HepG2 (cell line): ENCODE results near the gene MSMB. TPM values are rescaled to one million over a fixed set of nuclear protein-coding genes. Genes with fewer than 3 reads are reported as not detected.
A peak's percentile ranks its signal among the peaks of the same experiment; 100 is the strongest.

Source experiments
- ATAC-seq: fragments of 200-7000 bp; cut with Tn5 transposase; 3 replicates; pipeline ENCODE4 v1.9.1; 2020; ENCODE audit warnings: mild to moderate bottlenecking, moderate library complexity
- BruUV-seq: library from RNA; stranded (reverse); fragments of 400-500 nt; replicated peaks from 2 replicates; lab custom pipeline; 2021; lab: Mats Ljungman, UMichigan
- CTCF ChIA-PET: fragments of 300-600 bp; formaldehyde crosslinking; extraction: SDS; loops from one replicate; lab custom pipeline; 2021; ENCODE audit warnings: low total read pairs, inconsistent platforms, low intra/inter-chr PET ratio; lab: Yijun Ruan, JAX
- POLR2A ChIA-PET: fragments of 350-600 bp; sonication (Branson Sonifier 250); formaldehyde crosslinking; loops from one replicate; lab custom pipeline; 2020; ENCODE audit warnings: antibody characterized with exemption, inconsistent platforms; lab: Yijun Ruan, JAX
- DNase-seq: peaks from one replicate; pipeline ENCODE4 v3.0.0-alpha.2; 2015; ENCODE audit warnings: low spot score
- FAIRE-seq: peaks from 3 replicates; lab custom pipeline; 2011; peaks lifted over from hg19 to GRCh38; lab: Jason Lieb, UNC
- H2AFZ ChIP-seq: one replicate; pipeline ENCODE4 v1.6.1; 2011; ENCODE audit warnings: low read length, inconsistent platforms
- H3K27ac ChIP-seq: fragments of 300-600 bp; 3 replicates; pipeline ENCODE4 v1.8.0; 2011; ENCODE audit warnings: mixed run types, mild to moderate bottlenecking, mixed read lengths, low read length, inconsistent platforms; ENCODE audit not compliant: insufficient read depth; ENCODE audit errors: extremely low read length
- H3K27me3 ChIP-seq, 2 experiments: fragments of 200-600 bp in 1 of 2; 2 replicates in 1 of 2; 3 replicates in 1 of 2; pipeline versions ENCODE4 v1.6.0 to v1.8.0; 2011; ENCODE audit warnings: low read length in 2 of 2, mild to moderate bottlenecking in 2 of 2, moderate library complexity in 2 of 2, inconsistent platforms in 1 of 2; ENCODE audit not compliant: insufficient read depth in 2 of 2, control insufficient read depth in 1 of 2
- H3K36me3 ChIP-seq, 2 experiments: fragments of 200-600 bp in 1 of 2; replicated peaks in 1 of 2; 2 replicates in 1 of 2; 3 replicates in 1 of 2; pipeline versions ENCODE4 v1.5.1 to v1.8.0; 2011; ENCODE audit warnings: low read length in 2 of 2, inconsistent platforms in 1 of 2; ENCODE audit not compliant: insufficient read depth in 2 of 2, control insufficient read depth in 1 of 2
- H3K4me1 ChIP-seq: 2 replicates; pipeline ENCODE4 v1.5.1; 2012; ENCODE audit warnings: low read length, inconsistent platforms; ENCODE audit not compliant: insufficient read depth
- H3K4me2 ChIP-seq: 2 replicates; pipeline ENCODE4 v1.6.0; 2011; ENCODE audit warnings: low read depth, low read length, inconsistent platforms
- H3K4me3 ChIP-seq, 3 experiments: fragments of 200-600 bp in 1 of 3; sonication (generic), shearing (Covaris generic) in 1 of 3; replicated peaks in 1 of 3; 2 replicates each; pipeline ENCODE4 v1.5.1; 2011 to 2016; ENCODE audit warnings: low read length in 3 of 3, inconsistent platforms in 2 of 3, low read depth in 2 of 3, mild to moderate bottlenecking in 2 of 3, control low read depth in 1 of 3, mixed read lengths in 1 of 3; ENCODE audit not compliant: insufficient read depth in 1 of 3
- H3K79me2 ChIP-seq: one replicate; pipeline ENCODE4 v1.6.1; 2011; ENCODE audit warnings: low read length, inconsistent platforms; ENCODE audit not compliant: insufficient read depth
- H3K9ac ChIP-seq: 2 replicates; pipeline ENCODE4 v1.6.0; 2011; ENCODE audit warnings: mild to moderate bottlenecking, low read depth, low read length, inconsistent platforms; ENCODE audit not compliant: insufficient read depth
- H3K9me3 ChIP-seq: 2 replicates; pipeline ENCODE4 v1.5.1; 2012; ENCODE audit warnings: mild to moderate bottlenecking, low read length
- H4K20me1 ChIP-seq: 2 replicates; pipeline ENCODE4 v1.6.0; 2011; ENCODE audit warnings: inconsistent platforms, mild to moderate bottlenecking, low read length, moderate library complexity; ENCODE audit not compliant: insufficient read depth
- BRD4 ChIP-seq: sonication (generic); formaldehyde crosslinking; IDR thresholded peaks from 2 replicates; pipeline ENCODE4 v1.4.0; 2020; ENCODE audit warnings: missing genetic modification reagents
- CHCHD3 ChIP-seq: sonication (generic); formaldehyde crosslinking; IDR thresholded peaks from 2 replicates; pipeline ENCODE4 v1.8.0; 2022; ENCODE audit warnings: mild to moderate bottlenecking, missing genetic modification reagents, moderate library complexity
- FOXO4 ChIP-seq: sonication (generic); formaldehyde crosslinking; conservative IDR thresholded peaks from 2 replicates; pipeline ENCODE4 v1.8.1; 2023; ENCODE audit warnings: missing genetic modification reagents
- GTF3A ChIP-seq: sonication (generic); formaldehyde crosslinking; conservative IDR thresholded peaks from 2 replicates; pipeline ENCODE4 v1.4.0; 2020; ENCODE audit warnings: mild to moderate bottlenecking, missing genetic modification reagents
- HNRNPK ChIP-seq: fragments of 200-400 bp; formaldehyde crosslinking; IDR thresholded peaks from 2 replicates; pipeline ENCODE4 v1.6.1; 2018; ENCODE audit warnings: low read length, low read depth, moderate library complexity, mild to moderate bottlenecking; ENCODE audit not compliant: poor library complexity, severe bottlenecking
- JARID2 ChIP-seq: sonication (generic); formaldehyde crosslinking; IDR thresholded peaks from 2 replicates; pipeline ENCODE4 v1.8.1; 2023; ENCODE audit warnings: missing genetic modification reagents, inconsistent platforms; ENCODE audit not compliant: insufficient replicate concordance
- MED1 ChIP-seq: sonication (generic); formaldehyde crosslinking; IDR thresholded peaks from 2 replicates; pipeline ENCODE4 v1.4.0; 2020; ENCODE audit warnings: missing genetic modification reagents
- NKX3-1 ChIP-seq: sonication (generic); formaldehyde crosslinking; IDR thresholded peaks from 2 replicates; pipeline ENCODE4 v1.5.0; 2020; ENCODE audit warnings: missing genetic modification reagents
- NR2C2 ChIP-seq: sonication (generic); formaldehyde crosslinking; IDR thresholded peaks from 2 replicates; pipeline ENCODE4 v1.4.0; 2020; ENCODE audit warnings: missing genetic modification reagents, mild to moderate bottlenecking, moderate library complexity, borderline replicate concordance
- PITX1 ChIP-seq: sonication (generic); formaldehyde crosslinking; IDR thresholded peaks from 2 replicates; pipeline ENCODE4 v1.5.1; 2020; ENCODE audit warnings: mild to moderate bottlenecking, missing genetic modification reagents
- POLR2AphosphoS2 ChIP-seq: IDR thresholded peaks from 2 replicates; pipeline ENCODE4 v1.6.1; 2011; ENCODE audit warnings: low read depth, low read length, improper control_type of control experiment
- RARA ChIP-seq: IDR thresholded peaks from 2 replicates; pipeline ENCODE4 v1.6.1; 2016; ENCODE audit warnings: missing genetic modification reagents, missing compliant biosample characterization
- RFX5 ChIP-seq: IDR thresholded peaks from 2 replicates; pipeline ENCODE4 v1.6.1; 2011; ENCODE audit warnings: low read depth, low read length, improper control_type of control experiment
- SOX5 ChIP-seq: IDR thresholded peaks from 2 replicates; pipeline ENCODE4 v1.6.1; 2016; ENCODE audit warnings: borderline replicate concordance
- SUZ12 ChIP-seq: fragments of 150-350 bp; IDR thresholded peaks from 2 replicates; pipeline ENCODE4 v1.6.1; 2014; ENCODE audit warnings: low read depth, low read length
- TCF12 ChIP-seq, 2 experiments: fragments of 450-650 bp in 1 of 2; sonication (generic) in 1 of 2; formaldehyde crosslinking in 1 of 2; IDR thresholded peaks; 2 replicates each; pipeline versions ENCODE4 v1.6.1 to v1.8.0; 2017 to 2022; ENCODE audit warnings: antibody characterized with exemption in 1 of 2, mild to moderate bottlenecking in 1 of 2, missing genetic modification reagents in 1 of 2, moderate library complexity in 1 of 2
- U2AF2 ChIP-seq: fragments of 200-400 bp; formaldehyde crosslinking; IDR thresholded peaks from 2 replicates; pipeline ENCODE4 v1.6.1; 2017; ENCODE audit warnings: low read depth, mild to moderate bottlenecking, low read length
- ZFP41 ChIP-seq: sonication (generic); formaldehyde crosslinking; IDR thresholded peaks from 2 replicates; pipeline ENCODE4 v1.4.0; 2020; ENCODE audit warnings: mild to moderate bottlenecking, missing genetic modification reagents, borderline replicate concordance
- ZFP91 ChIP-seq: sonication (generic); formaldehyde crosslinking; IDR thresholded peaks from 2 replicates; pipeline ENCODE4 v1.9.0; 2022; ENCODE audit warnings: missing genetic modification reagents, mild to moderate bottlenecking, borderline replicate concordance
- ZNF558 ChIP-seq: sonication (generic); formaldehyde crosslinking; IDR thresholded peaks from 2 replicates; pipeline ENCODE4 v1.9.0; 2022; ENCODE audit warnings: mild to moderate bottlenecking, missing genetic modification reagents, borderline replicate concordance
- ZZZ3 ChIP-seq: sonication (generic); formaldehyde crosslinking; IDR thresholded peaks from 2 replicates; pipeline ENCODE4 v1.4.0; 2020; ENCODE audit warnings: missing genetic modification reagents, mild to moderate bottlenecking, borderline replicate concordance
- WGBS: methylation state at CpG from one replicate; pipeline ENCODE4 v1.1.6; 2017; ENCODE audit warnings: low lambda C conversion rate; 5-methylcytosine and 5-hydroxymethylcytosine counted together
- in situ Hi-C: cut with HindIII; loops from 2 replicates; pipeline ENCODE4 v1.10.0; 2017; ENCODE audit warnings: low pct_unique_long_range_greater_than_20kb; ENCODE audit not compliant: extremely low pct_ligation_motif_present
- intact Hi-C: fragments of 100-400 bp; cut with micrococcal nuclease; formaldehyde crosslinking; loops from one replicate; pipeline ENCODE4 v1.10.0; 2022; ENCODE audit not compliant: unreplicated experiment
- polyA plus RNA-seq, 8 experiments: library from polyadenylated mRNA; depleted of rRNA in 3 of 8; stranded (reverse) in 7 of 8; unstranded in 1 of 8; fragments of >200 nt; fragmentation: Illumina TruSeq in 4 of 8; extraction: Trizol in 4 of 8; gene quantifications; 2 replicates each; pipeline versions ENCODE4 v1.2.1 to v1.2.3, GENCODE V29; 2011 to 2016; ENCODE audit warnings: low read depth in 4 of 8, missing spikeins in 1 of 8, mixed read lengths in 1 of 8; ENCODE audit not compliant: insufficient read depth in 1 of 8
- total RNA-seq, 5 experiments: library from RNA; depleted of rRNA; stranded (reverse); fragments of >200 nt; fragmentation: Illumina TruSeq; extraction: Trizol; gene quantifications; 2 replicates each; pipeline ENCODE4 v1.2.3, GENCODE V29; 2016; ENCODE audit warnings: low read depth in 1 of 5
- TF ChIP-seq, protein P1 (sequence below): sonication (generic); formaldehyde crosslinking; IDR thresholded peaks from 2 replicates; pipeline ENCODE4 v1.4.0; 2020; ENCODE audit warnings: missing genetic modification reagents

The MSMB gene
- total and polyA plus RNA-seq, 2 of the 13 experiments (the other 11 are each of a cell fraction or from before 2014, with no cell fraction given) = 0.84 TPM; not detected in 1

- Histone ChIP-seq H3K79me2 (peaks cover 96% of the 10 kb centered on the region), H3K27me3 (no peaks in the 10 kb centered on the region; a peak in 1 of 5 replicates), H4K20me1 (peaks cover 96% of the 10 kb centered on the region), H3K27ac (peak overlapping the region; percentile 86), H2AFZ (no peak overlapping the region), H3K4me1 (peaks cover 69% of the 10 kb centered on the region), H3K4me3 (peak overlapping the region; percentile 88 to 92 (median 89)), H3K9ac (peak overlapping the region; percentile 86), H3K9me3 (no peaks in the 10 kb centered on the region), H3K36me3 (peaks cover 10 to 37% of the 10 kb centered on the region in 2 experiments), H3K4me2 (peak overlapping the region; percentile 91)
- in situ Hi-C loops = no loop called here
- BruUV-seq = no TSS peak
- DNase-seq (no peak), FAIRE-seq (no peak), ATAC-seq (no peak)
- CTCF ChIA-PET = no interaction called here
- WGBS = 3% methylated on average over 3 of the region's 3 CpGs
- intact Hi-C loops = loop anchor here (10.0 kb wide), 1 partner anchor 204 kb away; no protein-coding TSS in a partner anchor
- POLR2A ChIA-PET = interaction anchor here (1.0 to 8.7 kb wide), 6 partner anchors 9 to 32 kb away, joined by 6 to 147 read pairs (median 12); partner anchors contain the start of gene NCOA4
- no peak for TF ChIP-seq ZFP41 (CRISPR knock-in tag)
- TF ChIP-seq RARA (CRISPR knock-in tag) = no peak
- no peak for TF ChIP-seq SUZ12
- TF ChIP-seq ZZZ3 (CRISPR knock-in tag) = no peak
- TF ChIP-seq CHCHD3 (CRISPR knock-in tag) = no peak
- TF ChIP-seq, protein P1, sequence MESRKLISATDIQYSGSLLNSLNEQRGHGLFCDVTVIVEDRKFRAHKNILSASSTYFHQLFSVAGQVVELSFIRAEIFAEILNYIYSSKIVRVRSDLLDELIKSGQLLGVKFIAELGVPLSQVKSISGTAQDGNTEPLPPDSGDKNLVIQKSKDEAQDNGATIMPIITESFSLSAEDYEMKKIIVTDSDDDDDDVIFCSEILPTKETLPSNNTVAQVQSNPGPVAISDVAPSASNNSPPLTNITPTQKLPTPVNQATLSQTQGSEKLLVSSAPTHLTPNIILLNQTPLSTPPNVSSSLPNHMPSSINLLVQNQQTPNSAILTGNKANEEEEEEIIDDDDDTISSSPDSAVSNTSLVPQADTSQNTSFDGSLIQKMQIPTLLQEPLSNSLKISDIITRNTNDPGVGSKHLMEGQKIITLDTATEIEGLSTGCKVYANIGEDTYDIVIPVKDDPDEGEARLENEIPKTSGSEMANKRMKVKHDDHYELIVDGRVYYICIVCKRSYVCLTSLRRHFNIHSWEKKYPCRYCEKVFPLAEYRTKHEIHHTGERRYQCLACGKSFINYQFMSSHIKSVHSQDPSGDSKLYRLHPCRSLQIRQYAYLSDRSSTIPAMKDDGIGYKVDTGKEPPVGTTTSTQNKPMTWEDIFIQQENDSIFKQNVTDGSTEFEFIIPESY (CRISPR knock-in tag) = no peak
- 0 out of 2 replicates have a peak, but pooled peaks have one; percentile 25 for TF ChIP-seq FOXO4 (CRISPR knock-in tag)
- TF ChIP-seq MED1 (CRISPR knock-in tag) = 0 out of 2 replicates have a peak, but pooled peaks have one; percentile 34
- TF ChIP-seq ZNF558 = no peak
- TF ChIP-seq NR2C2 (CRISPR knock-in tag) = no peak
- no peak for TF ChIP-seq TCF12 (IDR thresholded peaks at IDR 0.05)
- TF ChIP-seq TCF12 (CRISPR knock-in tag; IDR thresholded peaks at IDR 0.05) = no peak
- TF ChIP-seq GTF3A (CRISPR knock-in tag) = no peak
- TF ChIP-seq RFX5 = no peak
- no peak for TF ChIP-seq ZFP91 (CRISPR knock-in tag)
- no peak for TF ChIP-seq NKX3-1 (CRISPR knock-in tag)
- no peak for TF ChIP-seq POLR2AphosphoS2
- TF ChIP-seq PITX1 (CRISPR knock-in tag) = no peak
- TF ChIP-seq BRD4 (CRISPR knock-in tag) = no peak
- no peak for TF ChIP-seq U2AF2
- TF ChIP-seq JARID2 (CRISPR knock-in tag) = no peak
- TF ChIP-seq HNRNPK = no peak
- no peak for TF ChIP-seq SOX5
Observed at GRCh38 chr10:46020344-46020657, 25.8 kb downstream of the MSMB start.
